ENCODE results near the gene DTL.

Gene DTL

GRCh38 chr1:212089560-212090163 lies 54.1 kb downstream of the DTL start:
- no peak for DNase-seq (ENCODE audit: low read depth in 2 of 2, low spot score in 1 of 2)

GRCh38 chr1:212091438-212092121 lies 56.0 kb downstream of the DTL start:
- DNase-seq (ENCODE audit: low read depth in 2 of 2, low spot score in 1 of 2), result no peak

DNA sequence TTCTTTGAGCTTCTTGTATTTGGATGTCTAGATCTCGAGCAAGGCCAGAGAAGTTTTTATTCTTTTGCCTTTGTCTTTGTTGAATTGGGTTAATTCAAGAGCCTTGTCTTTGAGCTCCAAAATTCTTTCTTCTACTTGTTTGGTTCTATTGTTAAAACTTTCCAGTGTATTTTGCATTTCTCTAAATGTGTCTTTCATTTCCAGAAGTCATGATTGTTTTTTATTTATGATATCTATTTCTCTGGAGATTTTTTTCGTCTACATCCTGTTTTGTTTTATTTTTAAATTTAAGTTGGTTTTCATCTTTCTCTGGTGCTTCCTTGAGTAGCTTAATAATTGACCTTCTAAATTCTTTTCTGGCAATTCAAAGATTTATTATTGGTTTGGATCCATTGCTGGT lies 61.8 kb downstream of the DTL start:
- no peak for DNase-seq (ENCODE audit: low read depth in 2 of 2, low spot score in 1 of 2)

GRCh38 chr1:212098310-212098709 lies 62.8 kb downstream of the DTL start:
- no peak for DNase-seq (ENCODE audit: low read depth in 2 of 2, low spot score in 1 of 2)

- no peak for DNase-seq (ENCODE audit: low read depth in 2 of 2, low spot score in 1 of 2)
Observed at GRCh38 chr1:212098771-212099170, 63.2 kb downstream of the DTL start.

DNA sequence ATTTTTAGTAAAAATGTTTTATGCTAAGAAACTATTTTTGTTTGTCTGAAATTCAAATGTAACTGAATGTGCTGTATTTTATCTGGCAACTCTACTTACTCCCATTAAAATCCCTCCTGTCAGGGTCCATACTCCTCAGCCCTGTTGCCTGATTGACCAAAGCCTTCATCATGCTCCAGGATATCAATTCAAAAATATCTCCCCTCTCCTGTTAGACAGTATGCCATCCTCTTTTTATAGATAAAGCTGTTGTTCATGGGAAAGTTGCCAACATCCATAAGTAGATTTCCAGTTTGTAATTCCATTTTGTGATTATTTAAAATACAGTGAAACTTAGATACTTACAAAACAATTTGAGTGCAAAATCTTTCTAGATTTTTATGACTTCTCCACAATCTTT lies 65.7 kb downstream of the DTL start:
- no peak for DNase-seq (ENCODE audit: low read depth in 2 of 2, low spot score in 1 of 2)

DNA sequence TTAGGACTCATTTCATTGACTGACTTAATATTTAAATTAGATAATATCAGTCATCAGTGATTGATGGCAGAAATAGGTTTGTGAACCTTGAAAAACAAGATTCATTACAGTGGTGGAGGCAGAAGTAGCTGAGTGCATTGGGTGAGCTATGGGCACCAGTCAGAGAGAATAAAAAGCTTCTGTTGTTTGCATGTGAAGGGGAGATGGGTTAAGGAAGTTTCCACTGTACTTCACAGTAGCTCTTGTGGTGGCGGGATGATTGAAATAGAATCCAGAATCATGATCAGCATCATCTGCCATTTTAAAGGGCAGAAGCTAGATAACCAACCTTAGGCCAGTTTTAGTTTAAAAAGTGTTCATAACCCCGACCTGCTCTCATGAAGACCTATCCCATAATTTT lies 66.2 kb downstream of the DTL start:
- no peak for DNase-seq (ENCODE audit: low read depth in 2 of 2, low spot score in 1 of 2)

- DNase-seq (ENCODE audit: low read depth in 2 of 2, low spot score in 1 of 2), result no peak
Observed at GRCh38 chr1:212104586-212105325, 69.2 kb downstream of the DTL start.

DNA sequence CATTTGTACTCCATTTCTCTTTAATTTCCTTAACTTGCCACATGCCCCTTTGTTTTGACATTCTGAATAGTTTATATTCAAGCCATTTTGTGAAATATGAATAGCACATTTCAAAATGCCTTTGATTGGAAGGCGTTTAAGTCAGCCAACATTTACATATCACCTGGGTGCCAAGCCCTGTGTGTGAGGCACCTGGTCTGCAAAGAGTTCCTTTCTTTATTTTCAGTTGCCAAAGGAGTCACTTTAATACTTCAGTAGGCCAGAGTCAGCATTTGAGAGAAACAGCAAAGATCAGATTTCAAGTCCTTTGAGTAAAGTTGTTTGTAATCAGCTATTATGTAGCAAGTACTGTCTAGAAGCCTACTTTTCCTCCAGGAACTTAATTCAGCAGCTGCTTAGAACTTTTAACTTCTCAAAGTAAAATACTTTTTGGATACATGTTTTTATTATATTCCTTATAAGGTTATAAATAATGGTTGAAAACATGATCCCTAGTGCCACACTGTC lies 70.8 kb downstream of the DTL start:
- DNase-seq (ENCODE audit: low read depth in 2 of 2, low spot score in 1 of 2), result no peak

DNA sequence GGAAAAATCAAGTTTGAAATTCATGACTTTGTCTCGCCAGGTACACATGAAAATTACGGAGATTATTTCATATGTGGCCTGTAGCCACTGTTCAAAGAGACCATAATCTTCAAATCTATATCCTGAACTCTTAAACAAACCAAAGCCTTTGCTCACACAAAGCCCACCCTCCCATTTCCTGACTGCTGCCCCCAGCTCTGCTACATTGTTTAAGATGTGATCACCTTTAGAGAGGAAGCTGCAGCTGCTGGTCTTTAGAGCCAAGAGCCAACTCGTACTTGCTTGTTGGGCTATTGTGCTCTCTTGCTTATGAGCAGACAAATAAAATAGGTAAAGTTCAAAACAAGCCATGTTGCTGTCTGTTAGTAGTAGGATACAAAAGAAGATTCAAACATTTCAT lies 71.9 kb downstream of the DTL start:
- no peak for DNase-seq (ENCODE audit: low read depth in 2 of 2, low spot score in 1 of 2)

GRCh38 chr1:212108187-212108586 lies 72.6 kb downstream of the DTL start:
- DNase-seq (ENCODE audit: low read depth in 2 of 2, low spot score in 1 of 2), result no peak

DNA sequence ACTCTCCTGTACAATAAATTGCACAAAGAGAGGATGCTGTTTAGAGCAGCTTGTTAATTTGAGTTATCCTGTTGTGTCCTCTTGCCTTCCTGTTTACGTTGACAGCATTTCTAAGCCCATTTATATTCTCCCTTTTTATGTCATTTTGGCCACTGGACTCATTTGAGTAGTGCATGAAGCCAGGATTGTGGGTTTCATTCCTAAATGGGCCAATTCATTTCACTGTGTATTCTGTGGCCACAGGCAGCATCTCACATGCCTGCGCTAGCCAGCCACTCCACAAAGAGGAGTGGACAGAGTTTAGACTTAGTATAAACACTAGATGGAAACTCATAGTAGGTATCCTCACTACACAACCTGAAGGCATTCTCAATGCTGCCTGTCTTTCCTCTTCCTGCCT lies 73.4 kb downstream of the DTL start:
- no peak for DNase-seq (ENCODE audit: low read depth in 2 of 2, low spot score in 1 of 2)

- DNase-seq (ENCODE audit: low read depth in 2 of 2, low spot score in 1 of 2), result no peak
Observed at GRCh38 chr1:212109728-212110127, 74.2 kb downstream of the DTL start.

GRCh38 chr1:212110617-212111016 lies 75.1 kb downstream of the DTL start:
- DNase-seq (ENCODE audit: low read depth in 2 of 2, low spot score in 1 of 2), result no peak

- DNase-seq (ENCODE audit: low read depth in 2 of 2, low spot score in 1 of 2), result no peak
Observed at GRCh38 chr1:212111536-212111935, 76.0 kb downstream of the DTL start.

GRCh38 chr1:212113706-212114105 lies 78.2 kb downstream of the DTL start:
- DNase-seq (ENCODE audit: low read depth in 2 of 2, low spot score in 1 of 2), result no peak

DNA sequence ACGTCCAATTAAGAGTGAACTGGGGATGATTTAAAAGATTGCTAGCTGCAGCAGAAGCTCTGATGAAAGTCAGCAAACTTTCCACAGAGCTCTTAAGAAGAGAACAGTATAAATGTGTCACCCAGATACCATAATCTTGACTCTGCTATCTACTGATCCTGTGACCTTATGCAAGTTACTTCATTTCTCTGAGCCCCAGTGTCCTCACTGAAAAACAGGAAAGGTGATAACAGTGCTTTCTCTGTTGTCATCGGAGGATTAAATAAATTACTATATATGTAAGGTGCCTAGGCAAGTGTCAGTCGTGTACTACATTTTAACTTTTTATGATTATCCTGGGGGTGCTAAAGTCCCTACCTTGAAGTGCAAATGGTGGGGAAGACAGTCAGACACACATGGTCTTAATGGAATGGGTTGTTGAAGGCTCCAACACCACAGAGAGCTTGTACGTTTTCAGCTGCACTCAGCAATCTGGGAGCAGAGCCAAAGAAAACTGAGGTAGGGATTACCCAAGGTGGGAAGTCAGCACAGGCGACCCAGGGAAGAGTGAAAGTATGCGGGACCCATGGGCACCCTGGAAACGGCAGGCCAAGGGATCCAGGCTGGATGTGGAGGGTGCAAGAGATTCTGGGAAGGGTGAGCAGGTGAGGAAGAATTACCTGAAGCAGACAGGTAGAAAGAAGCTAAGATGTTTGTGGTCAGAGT lies 82.8 kb downstream of the DTL start:
- DNase-seq (ENCODE audit: low read depth in 2 of 2, low spot score in 1 of 2), result no peak

DNA sequence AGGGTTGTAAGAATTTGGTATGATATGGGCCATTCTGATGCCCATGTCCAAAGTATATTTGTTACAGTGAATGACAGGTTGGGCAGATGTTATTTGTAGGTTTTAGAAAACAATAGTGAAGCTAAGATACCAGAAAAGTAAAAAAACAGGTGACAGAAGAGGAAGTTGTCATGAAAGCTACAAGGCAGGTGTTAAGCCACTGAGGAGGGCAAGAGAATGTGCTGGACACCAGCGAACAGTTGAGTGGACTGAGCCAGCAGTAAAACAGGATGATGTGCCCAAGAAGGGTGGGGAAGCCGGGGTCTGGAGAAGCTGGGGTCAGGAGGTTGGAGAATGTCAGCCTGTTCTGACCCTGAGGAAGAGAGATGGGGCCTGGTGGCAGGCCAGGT lies 83.3 kb downstream of the DTL start:
- DNase-seq (ENCODE audit: low read depth in 2 of 2, low spot score in 1 of 2), result no peak

DNA sequence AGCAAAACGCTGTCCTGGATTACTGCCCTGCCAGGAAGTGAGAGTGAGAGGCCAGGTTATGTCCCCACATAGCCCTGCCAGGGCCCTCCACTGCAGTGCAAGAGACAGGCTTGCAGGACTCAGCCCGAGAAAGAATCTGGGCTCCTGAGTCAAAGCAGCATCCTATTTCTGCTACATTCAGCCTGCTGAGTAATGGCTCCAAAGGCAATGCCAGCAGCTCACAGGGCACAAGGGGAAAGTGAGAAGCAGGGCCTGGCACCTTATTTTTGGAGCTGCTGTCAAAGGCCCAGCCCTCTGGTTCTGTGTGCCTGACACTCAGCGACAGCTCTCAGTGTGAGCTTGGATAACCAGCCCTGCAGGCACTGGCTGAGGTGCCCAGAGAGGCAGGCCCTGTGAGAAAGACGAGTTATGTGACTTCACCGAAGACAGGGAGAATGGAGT lies 83.9 kb downstream of the DTL start:
- DNase-seq (ENCODE audit: low read depth in 2 of 2, low spot score in 1 of 2), result no peak

DNA sequence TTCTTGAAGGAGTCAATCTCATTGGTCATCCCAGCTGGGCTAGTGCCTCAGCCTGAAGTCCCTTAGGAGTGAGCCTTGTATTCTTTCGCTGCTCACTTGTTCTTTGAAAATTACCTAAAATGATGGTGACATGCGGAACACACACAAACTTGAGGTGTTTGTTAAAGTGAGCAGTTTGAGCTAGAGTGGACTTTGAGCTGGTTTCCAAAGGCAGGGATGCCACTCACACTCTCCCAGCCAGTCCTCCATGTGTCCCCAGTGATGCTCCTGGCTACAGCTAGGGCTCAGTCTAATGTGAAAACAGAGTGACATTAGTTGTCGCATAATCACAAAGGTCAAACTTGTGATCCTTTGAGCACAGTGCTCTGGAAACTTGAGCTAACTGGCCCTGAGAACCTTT lies 84.3 kb downstream of the DTL start:
- no peak for DNase-seq (ENCODE audit: low read depth in 2 of 2, low spot score in 1 of 2)

GRCh38 chr1:212121779-212122178 lies 86.2 kb downstream of the DTL start:
- no peak for DNase-seq (ENCODE audit: low read depth in 2 of 2, low spot score in 1 of 2)
